ENCODE data around the gene ADGRL3. TPM values are rescaled to one million over a fixed set of nuclear protein-coding genes. Genes with fewer than 3 reads are reported as not detected.
A peak's percentile ranks its signal among the peaks of the same experiment; 100 is the strongest.

ADGRL3 gene
- total RNA-seq, 1 donor from 2014 or later = 93.6 TPM

- Histone ChIP-seq H2AFZ (replicated peaks) (no peak overlapping the region), H4K20me1 (ENCODE audit: low read depth) (no peaks in the 10 kb centered on the region), H3K4me2 (no peak overlapping the region), H3K4me1 (peaks cover 6% of the 10 kb centered on the region), H3K36me3 (no peaks in the 10 kb centered on the region), H3K27me3 (no peaks in the 10 kb centered on the region), H3K27ac (no peak overlapping the region), H3K79me2 (ENCODE audit: low read depth) (no peaks in the 10 kb centered on the region), H3F3A (ENCODE audit: low read depth) (no peaks in the 10 kb centered on the region), H3K9me3 (ENCODE audit: low read depth) (no peaks in the 10 kb centered on the region), H3K4me3 (no peak overlapping the region), H3K9ac (no peak overlapping the region)
- Mint-ChIP-seq H3K9me3 (no peaks in the 10 kb centered on the region), H3K4me1 (peaks cover 6% of the 10 kb centered on the region), H3K4me3 (no peak overlapping the region), H3K27me3 (ENCODE audit: insufficient read depth, low read depth) (no peaks in the 10 kb centered on the region), H3K36me3 (peaks cover 9% of the 10 kb centered on the region), H3K27ac (no peak overlapping the region)
- TF ChIP-seq EZH2 (IDR thresholded peaks at IDR 0.05) (no peak), EZH2phosphoT487 (IDR thresholded peaks at IDR 0.05) (no peak), CTCF (IDR thresholded peaks at IDR 0.05) (no peak)
- DNase-seq (ENCODE audit: low spot score) = no peak
Observed at GRCh38 chr4:62015043-62015739, 815.1 kb downstream of the ADGRL3 start.

- Mint-ChIP-seq H3K27ac (no peak overlapping the region), H3K27me3 (ENCODE audit: insufficient read depth, low read depth) (no peaks in the 10 kb centered on the region), H3K4me1 (peaks cover 6% of the 10 kb centered on the region), H3K4me3 (no peak overlapping the region), H3K36me3 (peaks cover 4% of the 10 kb centered on the region), H3K9me3 (no peaks in the 10 kb centered on the region)
- Histone ChIP-seq H3K9me3 (ENCODE audit: low read depth) (no peaks in the 10 kb centered on the region), H3K79me2 (ENCODE audit: low read depth) (no peaks in the 10 kb centered on the region), H3F3A (ENCODE audit: low read depth) (no peaks in the 10 kb centered on the region), H2AFZ (replicated peaks) (no peak overlapping the region), H3K27ac (no peak overlapping the region), H3K4me2 (no peak overlapping the region), H4K20me1 (ENCODE audit: low read depth) (no peaks in the 10 kb centered on the region), H3K4me1 (peaks cover 15% of the 10 kb centered on the region), H3K27me3 (no peaks in the 10 kb centered on the region), H3K9ac (no peak overlapping the region), H3K36me3 (no peaks in the 10 kb centered on the region), H3K4me3 (no peak overlapping the region)
- TF ChIP-seq CTCF (IDR thresholded peaks at IDR 0.05) = no peak
- no peak for TF ChIP-seq EZH2 (IDR thresholded peaks at IDR 0.05)
- no peak for TF ChIP-seq EZH2phosphoT487 (IDR thresholded peaks at IDR 0.05)
- peak; percentile 28 for DNase-seq (ENCODE audit: low spot score)
Observed at GRCh38 chr4:62018537-62018936, 818.4 kb downstream of the ADGRL3 start.

- no peak overlapping the region for H3K9ac ChIP-seq
- Mint-ChIP-seq H3K4me3 (no peak overlapping the region), H3K4me1 (peaks cover 1% of the 10 kb centered on the region), H3K36me3 (peaks cover 2% of the 10 kb centered on the region), H3K9me3 (no peaks in the 10 kb centered on the region), H3K27ac (no peak overlapping the region), H3K27me3 (ENCODE audit: insufficient read depth, low read depth) (peaks cover under 1% of the 10 kb centered on the region)
- no peak overlapping the region for H2AFZ ChIP-seq (replicated peaks)
- H3K27ac ChIP-seq = no peak overlapping the region
- H3K4me1 ChIP-seq = peaks cover 9% of the 10 kb centered on the region
- no peak for DNase-seq (ENCODE audit: low spot score)
- no peak overlapping the region for H3K4me2 ChIP-seq
- no peak overlapping the region for H3K4me3 ChIP-seq
- H3K9me3 ChIP-seq (ENCODE audit: low read depth) = no peaks in the 10 kb centered on the region
- TF ChIP-seq EZH2 (IDR thresholded peaks at IDR 0.05) (no peak), CTCF (IDR thresholded peaks at IDR 0.05) (no peak), EZH2phosphoT487 (IDR thresholded peaks at IDR 0.05) (no peak)
- no peaks in the 10 kb centered on the region for H3K79me2 ChIP-seq (ENCODE audit: low read depth)
- no peaks in the 10 kb centered on the region for H3F3A ChIP-seq (ENCODE audit: low read depth)
- H4K20me1 ChIP-seq (ENCODE audit: low read depth) = no peaks in the 10 kb centered on the region
- H3K36me3 ChIP-seq = no peaks in the 10 kb centered on the region
- no peaks in the 10 kb centered on the region for H3K27me3 ChIP-seq
Observed at GRCh38 chr4:62023633-62024032, 823.5 kb downstream of the ADGRL3 start.

Data from neural progenitor cell (in vitro differentiated cells).